Measurements from ENCODE around the gene CDC40.

GRCh38 chr6:110140650-110141049 lies 39.6 kb upstream of the CDC40 start:
- TF ChIP-seq CTCF (IDR thresholded peaks at IDR 0.05; ENCODE audit: low read depth, low read length) = no peak
- TF ChIP-seq POLR2A (IDR thresholded peaks at IDR 0.05; ENCODE audit: extremely low read depth, insufficient read length) = no peak
- TF ChIP-seq MAX (IDR thresholded peaks at IDR 0.05; ENCODE audit: low read depth, low read length) = no peak
- no peak for TF ChIP-seq MYC (IDR thresholded peaks at IDR 0.05; ENCODE audit: low read depth, low read length)
